ENCODE results near the gene BCAS3.

DNA sequence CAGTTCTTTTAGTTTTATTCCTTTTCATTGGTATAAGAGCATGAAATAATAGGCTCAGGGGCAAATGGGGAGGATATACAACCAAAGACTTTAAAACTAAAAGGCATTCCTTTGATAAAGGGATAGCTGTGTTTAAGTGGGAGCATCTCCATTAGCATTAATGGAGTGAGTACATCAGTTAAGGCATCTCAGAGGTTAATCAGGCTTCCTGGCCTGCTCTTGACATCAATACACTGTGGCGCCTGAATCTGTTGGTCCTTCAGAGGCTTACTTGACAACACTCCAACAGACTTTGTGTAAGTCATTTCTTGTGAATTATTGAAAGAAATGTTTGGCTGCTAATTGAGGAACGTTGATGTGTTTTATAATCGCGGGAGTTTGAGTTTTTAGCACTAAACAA lies 230.7 kb downstream of the BCAS3 start:
- no peak for TF ChIP-seq HDGF (IDR thresholded peaks at IDR 0.05; ENCODE audit: borderline replicate concordance)
- TF ChIP-seq SP1 (IDR thresholded peaks at IDR 0.05) = no peak
- no peak for TF ChIP-seq BHLHE40 (IDR thresholded peaks at IDR 0.05; ENCODE audit: borderline replicate concordance)
- no peak for TF ChIP-seq ARNT (IDR thresholded peaks at IDR 0.05)
- TF ChIP-seq ZNF384 (IDR thresholded peaks at IDR 0.05) = no peak
- no peak for TF ChIP-seq FOXM1 (IDR thresholded peaks at IDR 0.05; ENCODE audit: borderline replicate concordance)
- TF ChIP-seq FOXA1 (IDR thresholded peaks at IDR 0.05) = no peak
- no peak for TF ChIP-seq SUZ12 (IDR thresholded peaks at IDR 0.05)
- no peak for TF ChIP-seq TARDBP (IDR thresholded peaks at IDR 0.05)
- TF ChIP-seq NFRKB (IDR thresholded peaks at IDR 0.05) = no peak
- TF ChIP-seq LEF1 (IDR thresholded peaks at IDR 0.05; ENCODE audit: borderline replicate concordance) = no peak
- TF ChIP-seq ELF4 (IDR thresholded peaks at IDR 0.05) = no peak
